DND-41 (cell line): ENCODE data around the gene RAPH1.
"Not testable (repeated sequence)": the region's sequence is repeated elsewhere in the genome, so short reads cannot be mapped to it uniquely, and the experiment has no call there.

Experiments used
- ATAC-seq: fragments of 200-7000 bp; cut with Tn5 transposase; 3 replicates; pipeline ENCODE4 v1.9.1; 2021; ENCODE audit warnings: low read depth; ENCODE audit not compliant: insufficient read depth
- DNase-seq: peaks from one replicate; pipeline ENCODE4 v3.0.0-alpha.2; 2020
- H2AFZ ChIP-seq: 2 replicates; pipeline ENCODE4 v1.6.0; 2012; ENCODE audit warnings: low read depth, low read length
- H3K27ac ChIP-seq: 2 replicates; pipeline ENCODE4 v1.5.1; 2012; ENCODE audit warnings: low read length, inconsistent platforms
- H3K27me3 ChIP-seq: fragments of 200-600 bp; sonication (generic); 2 replicates; pipeline ENCODE4 v1.6.0; 2012; ENCODE audit warnings: low read length, mild to moderate bottlenecking, inconsistent platforms; ENCODE audit not compliant: insufficient read depth, poor library complexity
- H3K36me3 ChIP-seq: 2 replicates; pipeline ENCODE4 v1.5.1; 2012; ENCODE audit warnings: low read length, inconsistent platforms; ENCODE audit not compliant: insufficient read depth
- H3K4me1 ChIP-seq: 2 replicates; pipeline ENCODE4 v1.5.1; 2012; ENCODE audit warnings: mild to moderate bottlenecking, low read length; ENCODE audit not compliant: insufficient read depth
- H3K4me2 ChIP-seq: 2 replicates; pipeline ENCODE4 v1.6.0; 2012; ENCODE audit warnings: mild to moderate bottlenecking, moderate library complexity, low read length, inconsistent platforms; ENCODE audit not compliant: insufficient read depth
- H3K4me3 ChIP-seq, 2 experiments: fragments of 200-600 bp in 1 of 2; shearing (Covaris generic) in 1 of 2; 2 replicates each; pipeline ENCODE4 v1.5.1; 2012 to 2016; ENCODE audit warnings: inconsistent platforms in 2 of 2, low read length in 2 of 2, mild to moderate bottlenecking in 2 of 2, low read depth in 1 of 2, moderate library complexity in 1 of 2
- H3K79me2 ChIP-seq: 2 replicates; pipeline ENCODE4 v1.6.0; 2012; ENCODE audit warnings: low read length, inconsistent platforms; ENCODE audit not compliant: insufficient read depth
- H3K9ac ChIP-seq: 2 replicates; pipeline ENCODE4 v1.6.0; 2012; ENCODE audit warnings: low read depth, mild to moderate bottlenecking, inconsistent platforms, low read length, moderate library complexity
- H3K9me3 ChIP-seq: 2 replicates; pipeline ENCODE4 v1.5.1; 2012; ENCODE audit warnings: low read length, moderate library complexity, mild to moderate bottlenecking, inconsistent platforms; ENCODE audit not compliant: insufficient read depth, severe bottlenecking
- H4K20me1 ChIP-seq: 2 replicates; pipeline ENCODE4 v1.6.0; 2012; ENCODE audit warnings: low read length; ENCODE audit not compliant: insufficient read depth
- EZH2 ChIP-seq: IDR thresholded peaks from 3 replicates; pipeline ENCODE4 v1.6.1; 2012; ENCODE audit warnings: borderline replicate concordance, low read depth, mild to moderate bottlenecking, moderate library complexity, low read length, inconsistent platforms; ENCODE audit not compliant: severe bottlenecking
- TF ChIP-seq, protein P1 (sequence below): IDR thresholded peaks from 2 replicates; pipeline ENCODE4 v1.5.1; 2012; ENCODE audit warnings: borderline replicate concordance, low read length, moderate library complexity, mild to moderate bottlenecking; ENCODE audit not compliant: poor library complexity, severe bottlenecking; ENCODE audit errors: extremely low read depth

Gene RAPH1

DNA sequence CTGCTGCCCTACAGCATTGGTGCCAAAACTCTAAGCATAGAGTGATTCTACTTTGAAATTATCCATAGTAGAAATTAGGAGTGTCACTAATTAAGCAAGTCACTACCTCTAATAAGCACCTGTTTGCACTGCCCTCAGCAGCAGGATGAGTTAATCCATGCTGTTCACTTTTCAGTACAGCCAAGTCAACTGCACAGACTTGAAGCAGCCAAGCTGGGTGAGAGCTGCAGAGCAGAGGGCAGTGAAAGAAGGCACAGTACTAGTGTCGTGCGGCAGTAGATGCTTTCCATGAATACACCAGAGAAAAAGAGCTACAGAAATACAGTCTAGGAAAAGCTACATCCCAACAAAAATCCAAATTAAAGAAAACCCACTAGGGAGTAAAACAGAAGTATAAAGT, 98.6 kb downstream of the RAPH1 start:
- Histone ChIP-seq H3K9me3 (no peaks in the 10 kb centered on the region), H4K20me1 (no peaks in the 10 kb centered on the region), H3K4me2 (no peak overlapping the region), H3K27me3 (no peaks in the 10 kb centered on the region), H2AFZ (no peak overlapping the region), H3K4me1 (no peaks in the 10 kb centered on the region), H3K36me3 (no peaks in the 10 kb centered on the region), H3K4me3 (no peak overlapping the region), H3K79me2 (no peaks in the 10 kb centered on the region), H3K27ac (no peak overlapping the region), H3K9ac (no peak overlapping the region)
- DNase-seq, result no peak
- no peak for ATAC-seq
- TF ChIP-seq EZH2, result no peak
- TF ChIP-seq, protein P1, sequence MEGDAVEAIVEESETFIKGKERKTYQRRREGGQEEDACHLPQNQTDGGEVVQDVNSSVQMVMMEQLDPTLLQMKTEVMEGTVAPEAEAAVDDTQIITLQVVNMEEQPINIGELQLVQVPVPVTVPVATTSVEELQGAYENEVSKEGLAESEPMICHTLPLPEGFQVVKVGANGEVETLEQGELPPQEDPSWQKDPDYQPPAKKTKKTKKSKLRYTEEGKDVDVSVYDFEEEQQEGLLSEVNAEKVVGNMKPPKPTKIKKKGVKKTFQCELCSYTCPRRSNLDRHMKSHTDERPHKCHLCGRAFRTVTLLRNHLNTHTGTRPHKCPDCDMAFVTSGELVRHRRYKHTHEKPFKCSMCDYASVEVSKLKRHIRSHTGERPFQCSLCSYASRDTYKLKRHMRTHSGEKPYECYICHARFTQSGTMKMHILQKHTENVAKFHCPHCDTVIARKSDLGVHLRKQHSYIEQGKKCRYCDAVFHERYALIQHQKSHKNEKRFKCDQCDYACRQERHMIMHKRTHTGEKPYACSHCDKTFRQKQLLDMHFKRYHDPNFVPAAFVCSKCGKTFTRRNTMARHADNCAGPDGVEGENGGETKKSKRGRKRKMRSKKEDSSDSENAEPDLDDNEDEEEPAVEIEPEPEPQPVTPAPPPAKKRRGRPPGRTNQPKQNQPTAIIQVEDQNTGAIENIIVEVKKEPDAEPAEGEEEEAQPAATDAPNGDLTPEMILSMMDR, result no peak

- TF ChIP-seq, protein P1, result no peak
- TF ChIP-seq EZH2, result no peak
- Histone ChIP-seq H3K79me2 (no peaks in the 10 kb centered on the region), H2AFZ (no peak overlapping the region), H3K9ac (no peak overlapping the region), H4K20me1 (no peaks in the 10 kb centered on the region), H3K36me3 (peaks cover 18% of the 10 kb centered on the region), H3K27ac (no peak overlapping the region), H3K4me2 (no peak overlapping the region), H3K4me1 (no peaks in the 10 kb centered on the region), H3K4me3 (no peak overlapping the region), H3K27me3 (no peaks in the 10 kb centered on the region), H3K9me3 (no peaks in the 10 kb centered on the region)
- DNase-seq, result no peak
- peak; percentile 62 for ATAC-seq
Measured at GRCh38 chr2:203432811-203433210, 102.3 kb downstream of the RAPH1 start.

- no peaks in the 10 kb centered on the region for H3K27me3 ChIP-seq
- no peak overlapping the region for H3K4me2 ChIP-seq
Measured at GRCh38 chr2:203431391-203432185, 103.5 kb downstream of the RAPH1 start.

GRCh38 chr2:203429643-203430042, 105.5 kb downstream of the RAPH1 start:
- H3K4me2 ChIP-seq, ATAC-seq, DNase-seq, H3K9ac ChIP-seq, H2AFZ ChIP-seq, H3K4me1 ChIP-seq, H3K4me3 ChIP-seq, H3K79me2 ChIP-seq, H3K27me3 ChIP-seq, H4K20me1 ChIP-seq, H3K9me3 ChIP-seq, H3K27ac ChIP-seq: not testable (repeated sequence)
- peaks cover 43% of the 10 kb centered on the region for H3K36me3 ChIP-seq

More at GRCh38 chr2:203431391-203432185, 103.5 kb downstream of the RAPH1 start:
- Histone ChIP-seq H3K27ac (no peak overlapping the region), H2AFZ (no peak overlapping the region), H3K9ac (no peak overlapping the region), H3K79me2 (no peaks in the 10 kb centered on the region), H3K4me3 (no peak overlapping the region), H3K4me1 (no peaks in the 10 kb centered on the region), H3K36me3 (peaks cover 30% of the 10 kb centered on the region), H4K20me1 (no peaks in the 10 kb centered on the region), H3K9me3 (no peaks in the 10 kb centered on the region)
- DNase-seq, result no peak
- no peak for ATAC-seq
- TF ChIP-seq, protein P1, result no peak
- no peak for TF ChIP-seq EZH2
